ENCODE measurements around the gene ZBTB1. TPM values are rescaled to one million over a fixed set of nuclear protein-coding genes. Genes with fewer than 3 reads are reported as not detected.
"Not testable (repeated sequence)": the region's sequence is repeated elsewhere in the genome, so short reads cannot be mapped to it uniquely, and the experiment has no call there.

ZBTB1 gene
- total RNA-seq, 4 donors from 2014 or later, result 39.8 to 71.1 (median 44.5) TPM

DNA sequence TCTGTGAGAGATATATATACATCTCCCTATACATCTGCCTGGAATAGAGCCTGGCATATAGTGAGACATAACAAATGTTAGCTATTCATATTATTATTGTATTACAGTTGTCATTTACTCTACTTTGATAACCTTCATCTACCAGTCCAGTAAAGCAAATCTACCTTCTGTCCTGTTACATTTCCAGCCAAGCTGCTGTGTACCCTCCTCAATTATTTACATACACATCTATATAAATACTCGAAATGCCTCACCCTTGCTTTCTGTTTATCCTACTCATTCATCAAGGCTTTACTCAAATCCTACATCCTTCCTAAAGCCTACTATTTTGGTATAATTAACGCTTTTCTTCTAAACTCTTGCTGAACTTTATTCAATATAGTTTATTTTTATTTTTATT lies 8.7 kb downstream of the ZBTB1 start:
- Histone ChIP-seq H3K4me1 (peaks cover 12 to 78% (median 13%) of the 10 kb centered on the region in 3 donors), H3K4me3 (no peak overlapping the region), H3K9me3 (no peaks in the 10 kb centered on the region), H3K27me3 (no peaks in the 10 kb centered on the region), H3K27ac (no peak overlapping the region), H3K36me3 (no peaks in the 10 kb centered on the region)
- no peak for TF ChIP-seq POLR2A (IDR thresholded peaks at IDR 0.05)
- TF ChIP-seq, protein P1, sequence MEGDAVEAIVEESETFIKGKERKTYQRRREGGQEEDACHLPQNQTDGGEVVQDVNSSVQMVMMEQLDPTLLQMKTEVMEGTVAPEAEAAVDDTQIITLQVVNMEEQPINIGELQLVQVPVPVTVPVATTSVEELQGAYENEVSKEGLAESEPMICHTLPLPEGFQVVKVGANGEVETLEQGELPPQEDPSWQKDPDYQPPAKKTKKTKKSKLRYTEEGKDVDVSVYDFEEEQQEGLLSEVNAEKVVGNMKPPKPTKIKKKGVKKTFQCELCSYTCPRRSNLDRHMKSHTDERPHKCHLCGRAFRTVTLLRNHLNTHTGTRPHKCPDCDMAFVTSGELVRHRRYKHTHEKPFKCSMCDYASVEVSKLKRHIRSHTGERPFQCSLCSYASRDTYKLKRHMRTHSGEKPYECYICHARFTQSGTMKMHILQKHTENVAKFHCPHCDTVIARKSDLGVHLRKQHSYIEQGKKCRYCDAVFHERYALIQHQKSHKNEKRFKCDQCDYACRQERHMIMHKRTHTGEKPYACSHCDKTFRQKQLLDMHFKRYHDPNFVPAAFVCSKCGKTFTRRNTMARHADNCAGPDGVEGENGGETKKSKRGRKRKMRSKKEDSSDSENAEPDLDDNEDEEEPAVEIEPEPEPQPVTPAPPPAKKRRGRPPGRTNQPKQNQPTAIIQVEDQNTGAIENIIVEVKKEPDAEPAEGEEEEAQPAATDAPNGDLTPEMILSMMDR (IDR thresholded peaks at IDR 0.05), result no peak
- TF ChIP-seq POLR2AphosphoS5 (IDR thresholded peaks at IDR 0.05), result no peak
- no peak for TF ChIP-seq EP300 (IDR thresholded peaks at IDR 0.05)
- ATAC-seq, result no peak
- 87 to 100% methylated on average over 2 of the region's 2 CpGs for WGBS, 2 donors (ENCODE audit: low coverage in 1 of 2)

DNA sequence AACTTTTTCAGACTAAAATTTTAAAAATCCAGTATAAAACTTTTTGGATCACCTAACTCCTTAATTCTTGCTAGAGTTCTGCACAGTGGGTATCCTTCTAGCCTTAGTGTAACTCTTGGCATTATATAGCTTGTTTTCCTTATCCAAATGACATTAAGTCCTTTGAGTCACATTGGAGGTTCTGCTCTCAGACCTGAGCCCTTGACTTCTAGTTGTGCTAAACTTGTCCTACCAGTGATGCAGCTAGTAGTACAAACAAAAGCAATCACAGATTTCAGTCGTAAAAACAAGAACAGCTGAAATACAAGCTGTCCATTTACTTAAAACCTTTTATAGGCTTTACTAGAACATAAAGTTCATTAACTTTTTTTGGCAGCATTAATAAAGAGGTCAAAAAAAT lies 10.5 kb downstream of the ZBTB1 start:
- H3K4me3 ChIP-seq, result no peak overlapping the region
- 18 to 38% methylated on average over 1 of the region's 1 CpG for WGBS, 2 donors (ENCODE audit: low coverage in 1 of 2)
- peaks cover 12 to 65% (median 13%) of the 10 kb centered on the region in 3 donors for H3K4me1 ChIP-seq

DNA sequence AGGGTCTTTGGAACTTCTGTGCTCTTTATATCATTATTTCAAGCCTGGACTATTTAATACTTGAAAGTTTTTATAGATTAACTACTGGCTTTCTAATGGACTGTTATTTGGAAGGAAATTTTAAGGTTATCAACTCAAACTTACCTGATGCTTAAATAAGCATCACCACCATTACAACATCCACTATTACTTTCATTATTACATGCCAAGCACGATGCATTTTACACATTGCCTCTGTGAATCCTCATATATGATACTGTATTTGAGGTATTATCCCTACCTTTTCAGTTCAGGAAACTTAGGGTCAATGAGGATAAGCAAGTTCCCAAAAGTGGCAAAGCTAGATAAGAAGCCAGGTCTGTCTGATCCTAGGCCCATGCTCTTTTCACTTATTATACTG lies 12.4 kb downstream of the ZBTB1 start:
- Histone ChIP-seq H3K9me3 (no peaks in the 10 kb centered on the region), H3K4me3 (no peak overlapping the region), H3K27ac (no peak overlapping the region), H3K27me3 (no peaks in the 10 kb centered on the region), H3K36me3 (peaks cover 0 to 8% of the 10 kb centered on the region in 2 donors), H3K4me1 (peaks cover 4 to 54% (median 6%) of the 10 kb centered on the region in 3 donors)
- TF ChIP-seq EP300 (IDR thresholded peaks at IDR 0.05) (no peak), POLR2A (IDR thresholded peaks at IDR 0.05) (no peak), POLR2AphosphoS5 (IDR thresholded peaks at IDR 0.05) (no peak)
- TF ChIP-seq, protein P1 (IDR thresholded peaks at IDR 0.05), result no peak
- 86 to 100% methylated on average over 1 of the region's 1 CpG for WGBS, 2 donors (ENCODE audit: low coverage in 1 of 2)
- no peak for ATAC-seq

More for the DNA sequence above, 10.5 kb downstream of the ZBTB1 start:
- Histone ChIP-seq H3K27me3 (no peaks in the 10 kb centered on the region), H3K36me3 (no peaks in the 10 kb centered on the region), H3K27ac (no peak overlapping the region), H3K9me3 (no peaks in the 10 kb centered on the region)
- TF ChIP-seq EP300 (IDR thresholded peaks at IDR 0.05) (no peak), POLR2AphosphoS5 (IDR thresholded peaks at IDR 0.05) (no peak), POLR2A (IDR thresholded peaks at IDR 0.05) (no peak)
- TF ChIP-seq, protein P1 (IDR thresholded peaks at IDR 0.05), result no peak
- no peak for ATAC-seq

DNA sequence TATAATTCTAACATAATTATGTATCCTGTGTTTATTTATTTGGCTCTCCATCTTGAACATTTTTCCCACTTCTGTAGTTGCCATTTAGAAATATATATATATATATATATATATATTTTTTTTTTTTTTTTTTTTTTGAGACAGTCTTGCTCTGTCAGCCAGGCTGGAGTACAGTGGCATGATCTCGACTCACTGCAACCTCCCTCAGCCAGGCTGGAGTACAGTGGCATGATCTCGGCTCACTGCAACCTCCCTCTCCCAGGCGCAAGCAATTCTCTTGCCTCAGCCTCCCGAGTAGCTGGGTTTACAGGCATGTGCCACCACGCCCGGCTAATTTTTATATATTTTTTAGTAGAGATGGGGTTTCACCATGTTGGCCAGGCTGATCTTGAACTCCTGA lies 13.1 kb downstream of the ZBTB1 start:
- not testable (repeated sequence) for H3K4me3 ChIP-seq, H3K27ac ChIP-seq, H3K27me3 ChIP-seq, H3K9me3 ChIP-seq, ATAC-seq
- 80% methylated on average over 1 of the region's 6 CpGs; no CpG with 5 or more reads in 1 of the 2 donors for WGBS, 2 donors (ENCODE audit: low coverage in 1 of 2)
- Histone ChIP-seq H3K36me3 (peaks cover 0 to 15% of the 10 kb centered on the region in 2 donors), H3K4me1 (peaks cover 3 to 48% (median 6%) of the 10 kb centered on the region in 3 donors)

DNA sequence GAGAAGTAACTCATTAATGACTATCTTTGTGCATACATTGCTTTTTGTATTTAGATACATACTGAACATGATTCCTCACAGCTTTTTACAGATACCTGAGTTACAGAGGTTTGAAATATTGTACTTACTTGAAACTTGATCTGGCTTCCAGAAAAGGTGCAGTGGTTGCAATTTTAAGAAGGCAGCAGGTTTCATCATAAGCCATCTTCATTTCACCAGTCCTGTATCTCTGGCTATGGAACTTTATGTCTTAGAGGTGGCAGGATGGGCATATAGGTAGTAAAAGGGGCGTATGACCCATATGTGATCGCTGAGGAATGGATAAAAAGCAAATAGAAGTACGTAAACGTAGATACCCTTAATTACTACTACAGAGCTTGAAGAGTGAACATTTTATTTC lies 13.7 kb downstream of the ZBTB1 start:
- Histone ChIP-seq H3K4me3 (no peak overlapping the region), H3K9me3 (no peaks in the 10 kb centered on the region), H3K27ac (no peak overlapping the region), H3K4me1 (peaks cover 0 to 42% (median 6%) of the 10 kb centered on the region in 3 donors), H3K36me3 (peaks cover 0 to 21% of the 10 kb centered on the region in 2 donors), H3K27me3 (no peaks in the 10 kb centered on the region)
- ATAC-seq, result no peak
- 81 to 89% methylated on average over 4 of the region's 4 CpGs for WGBS, 2 donors (ENCODE audit: low coverage in 1 of 2)
- no peak for TF ChIP-seq POLR2AphosphoS5 (IDR thresholded peaks at IDR 0.05)
- TF ChIP-seq POLR2A (IDR thresholded peaks at IDR 0.05), result no peak
- TF ChIP-seq, protein P1 (IDR thresholded peaks at IDR 0.05), result no peak
- no peak for TF ChIP-seq EP300 (IDR thresholded peaks at IDR 0.05)

Data from gastroesophageal sphincter (tissue), 4 donors.